Liver (tissue), 9 donors: Measurements from ENCODE around the gene ARHGAP6. TPM values are rescaled to one million over a fixed set of nuclear protein-coding genes. Genes with fewer than 3 reads are reported as not detected.

ENCODE experiments used
- DNase-seq: peaks from one replicate; pipeline ENCODE4 v3.0.0-alpha.2; 2017; ENCODE audit warnings: low spot score
- H3K27ac ChIP-seq, 2 donors: one replicate each; pipeline ENCODE4 v1.7.0; 2013; ENCODE audit warnings: inconsistent platforms in 2 of 2, low read length in 2 of 2, control low read depth in 1 of 2, low read depth in 1 of 2, mild to moderate bottlenecking in 1 of 2
- H3K27me3 ChIP-seq, 4 donors: one replicate each; pipeline versions ENCODE4 v1.6.1 to v1.7.0; 2013; ENCODE audit warnings: low read length in 3 of 4, inconsistent platforms in 1 of 4, mild to moderate bottlenecking in 1 of 4, moderate library complexity in 1 of 4; ENCODE audit not compliant: control insufficient read depth in 4 of 4, insufficient read depth in 4 of 4
- H3K36me3 ChIP-seq, 4 donors: one replicate each; pipeline versions ENCODE4 v1.6.1 to v1.7.0; 2013; ENCODE audit warnings: low read length in 3 of 4, mild to moderate bottlenecking in 3 of 4, low read depth in 1 of 4, moderate library complexity in 1 of 4; ENCODE audit not compliant: control insufficient read depth in 4 of 4, insufficient read depth in 3 of 4
- H3K4me1 ChIP-seq, 4 donors: one replicate each; pipeline versions ENCODE4 v1.6.1 to v1.7.0; 2013; ENCODE audit warnings: low read length in 3 of 4, mild to moderate bottlenecking in 3 of 4, moderate library complexity in 1 of 4; ENCODE audit not compliant: control insufficient read depth in 4 of 4, insufficient read depth in 4 of 4
- H3K4me3 ChIP-seq, 3 donors: one replicate each; pipeline versions ENCODE4 v1.6.1 to v1.7.0; 2013; ENCODE audit warnings: low read length in 3 of 3, control low read depth in 1 of 3, low read depth in 1 of 3, mild to moderate bottlenecking in 1 of 3
- H3K9ac ChIP-seq, 2 donors: one replicate each; pipeline ENCODE4 v1.7.0; 2013; ENCODE audit warnings: low read length in 2 of 2, mild to moderate bottlenecking in 2 of 2, moderate library complexity in 2 of 2, control low read depth in 1 of 2, low read depth in 1 of 2
- H3K9me3 ChIP-seq, 4 donors: one replicate each; pipeline versions ENCODE4 v1.6.1 to v1.7.0; 2013; ENCODE audit warnings: low read length in 3 of 4; ENCODE audit not compliant: control insufficient read depth in 4 of 4
- FOXA1 ChIP-seq: IDR thresholded peaks from 2 replicates; pipeline ENCODE4 v1.6.1; 2016; ENCODE audit warnings: antibody characterized with exemption
- FOXA2 ChIP-seq: IDR thresholded peaks from 2 replicates; pipeline ENCODE4 v1.6.1; 2016; ENCODE audit warnings: antibody characterized with exemption
- HNF4A ChIP-seq, 2 donors: conservative IDR thresholded peaks; 2 replicates each; pipeline ENCODE4 v1.6.1; 2016; ENCODE audit warnings: antibody characterized with exemption in 2 of 2, mild to moderate bottlenecking in 2 of 2
- JUND ChIP-seq, 2 donors: IDR thresholded peaks; 2 replicates each; pipeline ENCODE4 v1.6.1; 2016; ENCODE audit warnings: antibody characterized with exemption in 2 of 2
- RAD21 ChIP-seq, 2 donors: IDR thresholded peaks; 2 replicates each; pipeline ENCODE4 v1.6.1; 2016; ENCODE audit warnings: antibody characterized with exemption in 2 of 2, mild to moderate bottlenecking in 2 of 2
- RXRA ChIP-seq, 2 donors: IDR thresholded peaks; 2 replicates each; pipeline ENCODE4 v1.6.1; 2017 to 2018; ENCODE audit warnings: antibody characterized with exemption in 2 of 2, mild to moderate bottlenecking in 1 of 2
- SP1 ChIP-seq: IDR thresholded peaks from 2 replicates; pipeline ENCODE4 v1.6.1; 2018; ENCODE audit warnings: antibody characterized with exemption, mild to moderate bottlenecking
- TAF1 ChIP-seq: conservative IDR thresholded peaks from 2 replicates; pipeline ENCODE4 v1.6.1; 2016; ENCODE audit warnings: antibody characterized with exemption, mild to moderate bottlenecking
- YY1 ChIP-seq: IDR thresholded peaks from 2 replicates; pipeline ENCODE4 v1.6.1; 2016; ENCODE audit warnings: antibody characterized with exemption, mild to moderate bottlenecking
- WGBS: extraction: QIAGEN DNeasy Blood & Tissue Kit; methylation state at CpG from one replicate; pipeline ENCODE4 v1.1.7; 2013; 5-methylcytosine and 5-hydroxymethylcytosine counted together
- polyA plus RNA-seq, 2 donors: library from polyadenylated mRNA; stranded (reverse) in 1 of 2; unstranded in 1 of 2; fragments of 200-250 nt in 1 of 2; fragments of >200 nt in 1 of 2; fragmentation: Nextera tagmentation in 1 of 2; extraction: Ambion mirVana in 1 of 2; gene quantifications; one replicate each; pipeline versions ENCODE4 v1.2.1 to v1.2.3, GENCODE V29; 2013 to 2015
- total RNA-seq, 2 donors: library from RNA; depleted of rRNA; stranded (reverse); fragments of >200 nt; gene quantifications; one replicate each; pipeline ENCODE4 v1.2.3, GENCODE V29; 2014
- TF ChIP-seq, protein P1 (sequence below): IDR thresholded peaks from 2 replicates; pipeline ENCODE4 v1.6.1; 2016; ENCODE audit warnings: antibody characterized with exemption, mild to moderate bottlenecking
- TF ChIP-seq, protein P2 (sequence below): fragments of 150-350 bp; IDR thresholded peaks from 2 replicates; pipeline ENCODE4 v1.5.1; 2017; ENCODE audit warnings: improper control_type of control experiment, low read depth, low read length; ENCODE audit not compliant: missing input control
- TF ChIP-seq, protein P3 (sequence below): IDR thresholded peaks from 2 replicates; pipeline ENCODE4 v1.6.1; 2016; ENCODE audit warnings: antibody characterized with exemption
- TF ChIP-seq, protein P4 (sequence below): IDR thresholded peaks from 2 replicates; pipeline ENCODE4 v1.6.1; 2016; ENCODE audit warnings: antibody characterized with exemption
- donor health status: healthy.
- donor health status: healthy.
- donor health status: healthy.
- donor health status: healthy.
- donor health status: healthy.

Gene ARHGAP6
- total and polyA plus RNA-seq, 4 donors: 0.10 to 2.2 (median 0.65) TPM

DNA sequence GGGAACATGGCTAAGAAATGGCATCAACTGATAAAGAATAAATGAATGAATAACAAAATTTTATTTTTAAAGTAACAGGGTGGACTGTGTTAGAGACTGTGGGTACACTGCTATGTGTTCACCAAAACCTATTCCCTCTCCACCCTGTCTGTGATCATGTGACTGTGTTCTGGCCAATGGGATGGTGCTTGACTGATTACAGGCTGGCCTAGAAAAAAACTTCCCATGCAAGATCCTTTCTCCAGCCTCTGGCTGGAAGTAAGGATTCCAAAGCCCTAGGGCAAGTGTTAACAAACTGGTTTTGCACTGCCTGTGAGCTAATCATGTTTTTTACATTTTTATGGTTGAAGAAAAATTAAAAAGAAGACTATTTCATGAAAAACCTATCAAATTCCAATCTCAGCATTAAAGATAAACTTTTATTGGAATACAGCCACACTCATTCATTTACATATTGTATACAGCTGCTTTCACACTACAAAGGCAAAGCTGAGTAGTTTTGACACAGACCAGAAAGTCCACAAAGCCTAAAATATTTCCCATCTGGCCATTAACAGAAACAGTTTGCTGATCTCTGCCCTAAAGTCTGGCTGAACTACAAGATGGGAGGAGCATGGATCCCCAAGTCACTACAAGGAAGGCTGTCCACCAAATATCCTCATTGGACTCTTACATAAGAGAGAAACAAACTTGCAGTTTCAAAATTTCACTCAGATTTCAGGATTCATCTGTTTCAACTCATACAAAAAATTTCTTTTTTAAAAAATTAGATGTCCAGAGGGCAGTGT is 133.2 kb downstream of the ARHGAP6 start:
- TF ChIP-seq, protein P1, sequence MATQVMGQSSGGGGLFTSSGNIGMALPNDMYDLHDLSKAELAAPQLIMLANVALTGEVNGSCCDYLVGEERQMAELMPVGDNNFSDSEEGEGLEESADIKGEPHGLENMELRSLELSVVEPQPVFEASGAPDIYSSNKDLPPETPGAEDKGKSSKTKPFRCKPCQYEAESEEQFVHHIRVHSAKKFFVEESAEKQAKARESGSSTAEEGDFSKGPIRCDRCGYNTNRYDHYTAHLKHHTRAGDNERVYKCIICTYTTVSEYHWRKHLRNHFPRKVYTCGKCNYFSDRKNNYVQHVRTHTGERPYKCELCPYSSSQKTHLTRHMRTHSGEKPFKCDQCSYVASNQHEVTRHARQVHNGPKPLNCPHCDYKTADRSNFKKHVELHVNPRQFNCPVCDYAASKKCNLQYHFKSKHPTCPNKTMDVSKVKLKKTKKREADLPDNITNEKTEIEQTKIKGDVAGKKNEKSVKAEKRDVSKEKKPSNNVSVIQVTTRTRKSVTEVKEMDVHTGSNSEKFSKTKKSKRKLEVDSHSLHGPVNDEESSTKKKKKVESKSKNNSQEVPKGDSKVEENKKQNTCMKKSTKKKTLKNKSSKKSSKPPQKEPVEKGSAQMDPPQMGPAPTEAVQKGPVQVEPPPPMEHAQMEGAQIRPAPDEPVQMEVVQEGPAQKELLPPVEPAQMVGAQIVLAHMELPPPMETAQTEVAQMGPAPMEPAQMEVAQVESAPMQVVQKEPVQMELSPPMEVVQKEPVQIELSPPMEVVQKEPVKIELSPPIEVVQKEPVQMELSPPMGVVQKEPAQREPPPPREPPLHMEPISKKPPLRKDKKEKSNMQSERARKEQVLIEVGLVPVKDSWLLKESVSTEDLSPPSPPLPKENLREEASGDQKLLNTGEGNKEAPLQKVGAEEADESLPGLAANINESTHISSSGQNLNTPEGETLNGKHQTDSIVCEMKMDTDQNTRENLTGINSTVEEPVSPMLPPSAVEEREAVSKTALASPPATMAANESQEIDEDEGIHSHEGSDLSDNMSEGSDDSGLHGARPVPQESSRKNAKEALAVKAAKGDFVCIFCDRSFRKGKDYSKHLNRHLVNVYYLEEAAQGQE: no peak
- Histone ChIP-seq H3K36me3 (no peaks in the 10 kb centered on the region), H3K27me3 (peaks cover 0 to 7% (median 0%) of the 10 kb centered on the region in 4 donors), H3K27ac (no peak overlapping the region), H3K9me3 (no peaks in the 10 kb centered on the region), H3K4me1 (no peaks in the 10 kb centered on the region), H3K4me3 (no peak overlapping the region), H3K9ac (no peak overlapping the region)
- no peak for DNase-seq

DNA sequence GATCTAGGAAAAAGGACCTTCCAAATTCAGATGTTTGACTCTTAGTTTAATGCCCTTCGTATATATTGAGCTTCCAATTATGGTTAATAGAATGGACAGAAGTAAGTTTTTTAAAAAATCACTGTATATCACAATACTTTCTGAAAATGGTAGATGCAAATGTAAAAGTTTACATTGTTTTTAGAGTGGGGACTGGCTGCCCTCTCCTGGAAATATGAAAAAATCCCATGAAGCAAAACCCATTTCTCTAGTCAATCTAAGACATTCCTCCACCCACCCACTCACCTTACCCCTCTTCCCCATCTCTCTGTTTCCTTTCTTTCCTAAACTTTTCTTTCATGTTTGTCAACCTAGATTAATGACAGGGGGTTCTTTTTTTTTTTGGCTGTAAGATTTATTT is 134.5 kb downstream of the ARHGAP6 start:
- Histone ChIP-seq H3K36me3 (no peaks in the 10 kb centered on the region), H3K4me3 (no peak overlapping the region), H3K9ac (no peak overlapping the region), H3K27me3 (peaks cover 0 to 7% (median 0%) of the 10 kb centered on the region in 4 donors), H3K4me1 (no peaks in the 10 kb centered on the region), H3K27ac (no peak overlapping the region), H3K9me3 (no peaks in the 10 kb centered on the region)
- TF ChIP-seq RXRA (IDR thresholded peaks at IDR 0.05) (no peak), SP1 (no peak), FOXA2 (no peak), FOXA1 (no peak), JUND (IDR thresholded peaks at IDR 0.05) (no peak), YY1 (no peak), RAD21 (IDR thresholded peaks at IDR 0.05) (peak; percentile 60 to 70), TAF1 (no peak)
- TF ChIP-seq, protein P2, sequence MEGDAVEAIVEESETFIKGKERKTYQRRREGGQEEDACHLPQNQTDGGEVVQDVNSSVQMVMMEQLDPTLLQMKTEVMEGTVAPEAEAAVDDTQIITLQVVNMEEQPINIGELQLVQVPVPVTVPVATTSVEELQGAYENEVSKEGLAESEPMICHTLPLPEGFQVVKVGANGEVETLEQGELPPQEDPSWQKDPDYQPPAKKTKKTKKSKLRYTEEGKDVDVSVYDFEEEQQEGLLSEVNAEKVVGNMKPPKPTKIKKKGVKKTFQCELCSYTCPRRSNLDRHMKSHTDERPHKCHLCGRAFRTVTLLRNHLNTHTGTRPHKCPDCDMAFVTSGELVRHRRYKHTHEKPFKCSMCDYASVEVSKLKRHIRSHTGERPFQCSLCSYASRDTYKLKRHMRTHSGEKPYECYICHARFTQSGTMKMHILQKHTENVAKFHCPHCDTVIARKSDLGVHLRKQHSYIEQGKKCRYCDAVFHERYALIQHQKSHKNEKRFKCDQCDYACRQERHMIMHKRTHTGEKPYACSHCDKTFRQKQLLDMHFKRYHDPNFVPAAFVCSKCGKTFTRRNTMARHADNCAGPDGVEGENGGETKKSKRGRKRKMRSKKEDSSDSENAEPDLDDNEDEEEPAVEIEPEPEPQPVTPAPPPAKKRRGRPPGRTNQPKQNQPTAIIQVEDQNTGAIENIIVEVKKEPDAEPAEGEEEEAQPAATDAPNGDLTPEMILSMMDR: peak; percentile 27
- TF ChIP-seq, protein P3, sequence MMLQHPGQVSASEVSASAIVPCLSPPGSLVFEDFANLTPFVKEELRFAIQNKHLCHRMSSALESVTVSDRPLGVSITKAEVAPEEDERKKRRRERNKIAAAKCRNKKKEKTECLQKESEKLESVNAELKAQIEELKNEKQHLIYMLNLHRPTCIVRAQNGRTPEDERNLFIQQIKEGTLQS: no peak
- DNase-seq: no peak
- 33% methylated on average over 1 of the region's 1 CpG for WGBS

DNA sequence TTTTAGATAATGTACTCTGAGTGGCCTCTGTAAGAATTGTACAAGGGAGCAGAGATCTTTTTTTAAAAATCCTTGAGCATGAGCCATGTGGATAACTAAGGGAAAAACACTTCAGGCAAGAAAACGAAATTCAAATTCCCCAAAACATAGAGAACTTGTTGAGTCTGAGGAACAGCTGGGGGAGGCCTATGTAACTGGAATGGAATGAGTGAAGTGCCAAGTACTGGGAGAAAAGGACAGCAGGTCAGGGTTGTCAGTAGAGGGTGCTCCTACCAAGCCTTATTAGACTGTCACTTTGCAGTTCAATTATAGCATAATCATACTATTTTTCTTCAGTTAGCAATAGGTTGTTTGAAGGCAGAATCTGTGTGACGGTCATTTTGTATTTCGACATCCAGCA is 135.1 kb downstream of the ARHGAP6 start:
- no peak for TF ChIP-seq HNF4A (conservative IDR thresholded peaks at IDR 0.05)
- TF ChIP-seq SP1: no peak
- TF ChIP-seq TAF1: no peak
- TF ChIP-seq, protein P2: no peak
- TF ChIP-seq FOXA2: no peak
- TF ChIP-seq, protein P4, sequence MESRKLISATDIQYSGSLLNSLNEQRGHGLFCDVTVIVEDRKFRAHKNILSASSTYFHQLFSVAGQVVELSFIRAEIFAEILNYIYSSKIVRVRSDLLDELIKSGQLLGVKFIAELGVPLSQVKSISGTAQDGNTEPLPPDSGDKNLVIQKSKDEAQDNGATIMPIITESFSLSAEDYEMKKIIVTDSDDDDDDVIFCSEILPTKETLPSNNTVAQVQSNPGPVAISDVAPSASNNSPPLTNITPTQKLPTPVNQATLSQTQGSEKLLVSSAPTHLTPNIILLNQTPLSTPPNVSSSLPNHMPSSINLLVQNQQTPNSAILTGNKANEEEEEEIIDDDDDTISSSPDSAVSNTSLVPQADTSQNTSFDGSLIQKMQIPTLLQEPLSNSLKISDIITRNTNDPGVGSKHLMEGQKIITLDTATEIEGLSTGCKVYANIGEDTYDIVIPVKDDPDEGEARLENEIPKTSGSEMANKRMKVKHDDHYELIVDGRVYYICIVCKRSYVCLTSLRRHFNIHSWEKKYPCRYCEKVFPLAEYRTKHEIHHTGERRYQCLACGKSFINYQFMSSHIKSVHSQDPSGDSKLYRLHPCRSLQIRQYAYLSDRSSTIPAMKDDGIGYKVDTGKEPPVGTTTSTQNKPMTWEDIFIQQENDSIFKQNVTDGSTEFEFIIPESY: no peak
- no peak for TF ChIP-seq JUND (IDR thresholded peaks at IDR 0.05)
- WGBS: 72% methylated on average over 3 of the region's 3 CpGs
- H3K9ac ChIP-seq: no peak overlapping the region
- H3K9me3 ChIP-seq: no peaks in the 10 kb centered on the region
- no peaks in the 10 kb centered on the region for H3K36me3 ChIP-seq
- H3K27ac ChIP-seq: no peak overlapping the region
- no peak overlapping the region for H3K4me3 ChIP-seq
- H3K4me1 ChIP-seq: no peaks in the 10 kb centered on the region
- H3K27me3 ChIP-seq: peaks cover 0 to 3% (median 0%) of the 10 kb centered on the region in 4 donors
- no peak for DNase-seq
